HepG2 (cell line): ENCODE results near the gene LRR1. TPM values are rescaled to one million over a fixed set of nuclear protein-coding genes. Genes with fewer than 3 reads are reported as not detected.

ENCODE experiments used
- ATF1 ChIP-seq: IDR thresholded peaks from 2 replicates; pipeline ENCODE4 v1.6.1; 2016; ENCODE audit warnings: mild to moderate bottlenecking, control low read depth
- CREB1 ChIP-seq, 2 experiments: fragments of 450-650 bp in 1 of 2; IDR thresholded peaks; 2 replicates each; pipeline ENCODE4 v1.6.1; 2016 to 2017; ENCODE audit warnings: control low read depth in 1 of 2, mild to moderate bottlenecking in 1 of 2, missing compliant biosample characterization in 1 of 2, missing genetic modification characterization in 1 of 2
- MBD4 ChIP-seq: IDR thresholded peaks from 2 replicates; pipeline ENCODE4 v1.6.1; 2012; ENCODE audit warnings: low read length, inconsistent platforms, borderline replicate concordance
- MEIS2 ChIP-seq: sonication (generic); formaldehyde crosslinking; IDR thresholded peaks from 2 replicates; pipeline ENCODE4 v1.9.0; 2021; ENCODE audit warnings: mild to moderate bottlenecking, missing genetic modification reagents
- NCOR1 ChIP-seq: fragments of 200-600 bp; sonication (generic); IDR thresholded peaks from 2 replicates; pipeline ENCODE4 v1.7.0; 2017; ENCODE audit warnings: antibody characterized with exemption, low read length, borderline replicate concordance
- NONO ChIP-seq, 2 experiments: fragments of 450-650 bp in 1 of 2; sonication (generic) in 1 of 2; formaldehyde crosslinking in 1 of 2; IDR thresholded peaks in 1 of 2; conservative IDR thresholded peaks in 1 of 2; 2 replicates each; pipeline versions ENCODE4 v1.6.1 to v1.8.0; 2017 to 2022; ENCODE audit warnings: mild to moderate bottlenecking in 1 of 2, missing genetic modification reagents in 1 of 2, moderate library complexity in 1 of 2
- NR2F1 ChIP-seq, 2 experiments: fragments of 450-650 bp in 1 of 2; formaldehyde crosslinking in 1 of 2; IDR thresholded peaks; 2 replicates each; pipeline versions ENCODE4 v1.5.0 to v1.6.1; 2016 to 2020; ENCODE audit warnings: mild to moderate bottlenecking in 1 of 2, missing compliant biosample characterization in 1 of 2, missing genetic modification reagents in 1 of 2, moderate library complexity in 1 of 2
- POGZ ChIP-seq: sonication (generic); formaldehyde crosslinking; IDR thresholded peaks from 2 replicates; pipeline ENCODE4 v1.4.0; 2020; ENCODE audit warnings: mild to moderate bottlenecking, missing genetic modification reagents
- SIX4 ChIP-seq: sonication (generic); formaldehyde crosslinking; IDR thresholded peaks from 2 replicates; pipeline ENCODE4 v1.4.0; 2020; ENCODE audit warnings: missing genetic modification reagents
- SMC3 ChIP-seq: IDR thresholded peaks from 2 replicates; pipeline ENCODE4 v1.6.1; 2011; ENCODE audit warnings: low read length, improper control_type of control experiment
- TARDBP ChIP-seq: sonication (generic); formaldehyde crosslinking; IDR thresholded peaks from 2 replicates; pipeline ENCODE4 v1.8.0; 2022; ENCODE audit warnings: mild to moderate bottlenecking, missing genetic modification reagents
- U2AF2 ChIP-seq: fragments of 200-400 bp; formaldehyde crosslinking; IDR thresholded peaks from 2 replicates; pipeline ENCODE4 v1.6.1; 2017; ENCODE audit warnings: low read depth, mild to moderate bottlenecking, low read length
- WIZ ChIP-seq: sonication (generic); formaldehyde crosslinking; IDR thresholded peaks from 2 replicates; pipeline ENCODE4 v1.5.1; 2020; ENCODE audit warnings: mild to moderate bottlenecking, missing genetic modification reagents
- ZFP82 ChIP-seq: sonication (generic); formaldehyde crosslinking; IDR thresholded peaks from 2 replicates; pipeline ENCODE4 v1.5.1; 2020; ENCODE audit warnings: mild to moderate bottlenecking, missing genetic modification reagents, borderline replicate concordance
- ZKSCAN5 ChIP-seq: sonication (generic); formaldehyde crosslinking; IDR thresholded peaks from 2 replicates; pipeline ENCODE4 v1.5.1; 2020; ENCODE audit warnings: mild to moderate bottlenecking, missing genetic modification reagents
- ZNF441 ChIP-seq: sonication (generic); formaldehyde crosslinking; IDR thresholded peaks from 2 replicates; pipeline ENCODE4 v1.7.0; 2021; ENCODE audit warnings: missing genetic modification reagents, borderline replicate concordance
- ZNF546 ChIP-seq: sonication (generic); formaldehyde crosslinking; conservative IDR thresholded peaks from 2 replicates; pipeline ENCODE4 v1.8.1; 2023; ENCODE audit warnings: mild to moderate bottlenecking, missing genetic modification reagents
- ZNF569 ChIP-seq: sonication (generic); formaldehyde crosslinking; IDR thresholded peaks from 2 replicates; pipeline ENCODE4 v1.5.0; 2020; ENCODE audit warnings: mild to moderate bottlenecking, missing genetic modification reagents, moderate library complexity, borderline replicate concordance
- polyA plus RNA-seq, 8 experiments: library from polyadenylated mRNA; depleted of rRNA in 3 of 8; stranded (reverse) in 7 of 8; unstranded in 1 of 8; fragments of >200 nt; fragmentation: Illumina TruSeq in 4 of 8; extraction: Trizol in 4 of 8; gene quantifications; 2 replicates each; pipeline versions ENCODE4 v1.2.1 to v1.2.3, GENCODE V29; 2011 to 2016; ENCODE audit warnings: low read depth in 4 of 8, missing spikeins in 1 of 8, mixed read lengths in 1 of 8; ENCODE audit not compliant: insufficient read depth in 1 of 8
- total RNA-seq, 5 experiments: library from RNA; depleted of rRNA; stranded (reverse); fragments of >200 nt; fragmentation: Illumina TruSeq; extraction: Trizol; gene quantifications; 2 replicates each; pipeline ENCODE4 v1.2.3, GENCODE V29; 2016; ENCODE audit warnings: low read depth in 1 of 5
- TF ChIP-seq, protein P1 (sequence below): sonication (generic); formaldehyde crosslinking; IDR thresholded peaks from 2 replicates; pipeline ENCODE4 v1.4.0; 2020; ENCODE audit warnings: mild to moderate bottlenecking, missing genetic modification reagents
- TF ChIP-seq, protein P2 (sequence below): IDR thresholded peaks from 2 replicates; pipeline ENCODE4 v1.6.1; 2016; ENCODE audit warnings: low read depth, borderline replicate concordance
- TF ChIP-seq, protein P3 (sequence below): sonication (generic); formaldehyde crosslinking; conservative IDR thresholded peaks from 2 replicates; pipeline ENCODE4 v1.8.0; 2022; ENCODE audit warnings: low read depth, missing genetic modification reagents
- TF ChIP-seq, protein P4 (sequence below): sonication (generic); formaldehyde crosslinking; IDR thresholded peaks from 2 replicates; pipeline ENCODE4 v1.5.1; 2020; ENCODE audit warnings: missing genetic modification reagents, mild to moderate bottlenecking, borderline replicate concordance
- TF ChIP-seq, protein P5 (sequence below): sonication (generic); formaldehyde crosslinking; IDR thresholded peaks from 2 replicates; pipeline ENCODE4 v1.4.0; 2020; ENCODE audit warnings: low read depth, mild to moderate bottlenecking, missing genetic modification reagents

The LRR1 gene
- total and polyA plus RNA-seq, 2 of the 13 experiments (the other 11 are each of a cell fraction or from before 2014, with no cell fraction given), result 7.0 to 36.2 TPM

DNA sequence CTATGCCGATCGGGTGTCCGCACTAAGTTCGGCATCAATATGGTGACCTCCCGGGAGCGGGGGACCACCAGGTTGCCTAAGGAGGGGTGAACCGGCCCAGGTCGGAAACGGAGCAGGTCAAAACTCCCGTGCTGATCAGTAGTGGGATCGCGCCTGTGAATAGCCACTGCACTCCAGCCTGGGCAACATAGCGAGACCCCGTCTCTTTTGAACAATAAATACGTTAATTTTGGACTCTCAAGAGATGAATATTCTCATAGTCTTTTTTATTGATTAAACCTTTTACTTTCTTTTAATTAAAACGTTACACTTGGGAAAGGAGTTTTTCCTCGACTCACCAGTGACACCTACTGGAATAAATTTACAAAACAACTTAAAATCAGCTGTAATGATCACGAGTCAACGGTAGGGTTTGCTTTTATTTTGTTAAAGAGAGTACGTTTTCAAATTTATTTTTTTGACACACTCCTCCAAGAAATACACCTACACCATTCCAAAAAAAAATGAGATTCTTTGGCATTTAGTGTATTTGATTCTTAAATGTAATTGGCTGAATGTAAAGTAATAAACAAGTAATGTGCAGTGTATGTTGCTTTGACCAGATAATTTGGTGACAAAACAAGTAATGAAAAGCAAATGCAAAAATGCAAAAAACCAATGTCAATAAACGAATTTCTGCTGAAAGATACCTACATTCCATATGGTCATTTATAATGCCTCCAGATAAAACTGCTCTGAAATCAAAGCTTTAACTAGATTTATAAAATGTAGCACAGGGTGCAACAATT is 11.9 kb upstream of the LRR1 start (continued):
- TF ChIP-seq, protein P1, sequence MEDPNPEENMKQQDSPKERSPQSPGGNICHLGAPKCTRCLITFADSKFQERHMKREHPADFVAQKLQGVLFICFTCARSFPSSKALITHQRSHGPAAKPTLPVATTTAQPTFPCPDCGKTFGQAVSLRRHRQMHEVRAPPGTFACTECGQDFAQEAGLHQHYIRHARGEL (CRISPR knock-in tag), result no peak
- TF ChIP-seq U2AF2 (no peak), SMC3 (no peak), NCOR1 (peak; percentile 52; the same call in 1 of the 2 replicates), ATF1 (CRISPR knock-in tag) (peak; percentile 84), CREB1 (IDR thresholded peaks at IDR 0.05) (no peak), CREB1 (CRISPR knock-in tag; IDR thresholded peaks at IDR 0.05) (peak; percentile 90), NONO (IDR thresholded peaks at IDR 0.05) (no peak), NONO (CRISPR knock-in tag; conservative IDR thresholded peaks at IDR 0.05) (no peak), NR2F1 (CRISPR knock-in tag; IDR thresholded peaks at IDR 0.05) (no peak; a peak in 2 of 4 replicates), ZNF569 (CRISPR knock-in tag) (0 out of 2 replicates have a peak, but pooled peaks have one; percentile 33), MBD4 (no peak), WIZ (no peak), POGZ (peak; percentile 55; the same call in 1 of the 2 replicates), ZNF441 (CRISPR knock-in tag) (no peak), ZKSCAN5 (CRISPR knock-in tag) (no peak), SIX4 (CRISPR knock-in tag) (no peak), MEIS2 (CRISPR knock-in tag) (no peak), ZFP82 (CRISPR knock-in tag) (no peak; the same call in 1 of the 2 replicates), TARDBP (CRISPR knock-in tag) (peak; percentile 62), ZNF546 (CRISPR knock-in tag) (no peak)
- TF ChIP-seq, protein P2, sequence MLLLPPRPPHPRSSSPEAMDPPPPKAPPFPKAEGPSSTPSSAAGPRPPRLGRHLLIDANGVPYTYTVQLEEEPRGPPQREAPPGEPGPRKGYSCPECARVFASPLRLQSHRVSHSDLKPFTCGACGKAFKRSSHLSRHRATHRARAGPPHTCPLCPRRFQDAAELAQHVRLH (CRISPR knock-in tag), result 0 out of 2 replicates have a peak, but pooled peaks have one; percentile 11
- TF ChIP-seq, protein P3, sequence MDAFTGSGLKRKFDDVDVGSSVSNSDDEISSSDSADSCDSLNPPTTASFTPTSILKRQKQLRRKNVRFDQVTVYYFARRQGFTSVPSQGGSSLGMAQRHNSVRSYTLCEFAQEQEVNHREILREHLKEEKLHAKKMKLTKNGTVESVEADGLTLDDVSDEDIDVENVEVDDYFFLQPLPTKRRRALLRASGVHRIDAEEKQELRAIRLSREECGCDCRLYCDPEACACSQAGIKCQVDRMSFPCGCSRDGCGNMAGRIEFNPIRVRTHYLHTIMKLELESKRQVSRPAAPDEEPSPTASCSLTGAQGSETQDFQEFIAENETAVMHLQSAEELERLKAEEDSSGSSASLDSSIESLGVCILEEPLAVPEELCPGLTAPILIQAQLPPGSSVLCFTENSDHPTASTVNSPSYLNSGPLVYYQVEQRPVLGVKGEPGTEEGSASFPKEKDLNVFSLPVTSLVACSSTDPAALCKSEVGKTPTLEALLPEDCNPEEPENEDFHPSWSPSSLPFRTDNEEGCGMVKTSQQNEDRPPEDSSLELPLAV (CRISPR knock-in tag), result no peak
- TF ChIP-seq, protein P4, sequence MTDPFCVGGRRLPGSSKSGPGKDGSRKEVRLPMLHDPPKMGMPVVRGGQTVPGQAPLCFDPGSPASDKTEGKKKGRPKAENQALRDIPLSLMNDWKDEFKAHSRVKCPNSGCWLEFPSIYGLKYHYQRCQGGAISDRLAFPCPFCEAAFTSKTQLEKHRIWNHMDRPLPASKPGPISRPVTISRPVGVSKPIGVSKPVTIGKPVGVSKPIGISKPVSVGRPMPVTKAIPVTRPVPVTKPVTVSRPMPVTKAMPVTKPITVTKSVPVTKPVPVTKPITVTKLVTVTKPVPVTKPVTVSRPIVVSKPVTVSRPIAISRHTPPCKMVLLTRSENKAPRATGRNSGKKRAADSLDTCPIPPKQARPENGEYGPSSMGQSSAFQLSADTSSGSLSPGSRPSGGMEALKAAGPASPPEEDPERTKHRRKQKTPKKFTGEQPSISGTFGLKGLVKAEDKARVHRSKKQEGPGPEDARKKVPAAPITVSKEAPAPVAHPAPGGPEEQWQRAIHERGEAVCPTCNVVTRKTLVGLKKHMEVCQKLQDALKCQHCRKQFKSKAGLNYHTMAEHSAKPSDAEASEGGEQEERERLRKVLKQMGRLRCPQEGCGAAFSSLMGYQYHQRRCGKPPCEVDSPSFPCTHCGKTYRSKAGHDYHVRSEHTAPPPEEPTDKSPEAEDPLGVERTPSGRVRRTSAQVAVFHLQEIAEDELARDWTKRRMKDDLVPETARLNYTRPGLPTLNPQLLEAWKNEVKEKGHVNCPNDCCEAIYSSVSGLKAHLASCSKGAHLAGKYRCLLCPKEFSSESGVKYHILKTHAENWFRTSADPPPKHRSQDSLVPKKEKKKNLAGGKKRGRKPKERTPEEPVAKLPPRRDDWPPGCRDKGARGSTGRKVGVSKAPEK (CRISPR knock-in tag), result no peak
- TF ChIP-seq, protein P5, sequence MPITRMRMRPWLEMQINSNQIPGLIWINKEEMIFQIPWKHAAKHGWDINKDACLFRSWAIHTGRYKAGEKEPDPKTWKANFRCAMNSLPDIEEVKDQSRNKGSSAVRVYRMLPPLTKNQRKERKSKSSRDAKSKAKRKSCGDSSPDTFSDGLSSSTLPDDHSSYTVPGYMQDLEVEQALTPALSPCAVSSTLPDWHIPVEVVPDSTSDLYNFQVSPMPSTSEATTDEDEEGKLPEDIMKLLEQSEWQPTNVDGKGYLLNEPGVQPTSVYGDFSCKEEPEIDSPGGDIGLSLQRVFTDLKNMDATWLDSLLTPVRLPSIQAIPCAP, result no peak
